Esophagus (tissue), 2 donors: Measurements from ENCODE around the gene PDE4D. TPM values are rescaled to one million over a fixed set of nuclear protein-coding genes. Genes with fewer than 3 reads are reported as not detected.
"Not testable (repeated sequence)": the region's sequence is repeated elsewhere in the genome, so short reads cannot be mapped to it uniquely, and the experiment has no call there.

Source experiments
- H3K27ac ChIP-seq, 2 donors: one replicate each; pipeline ENCODE4 v1.5.1; 2013; ENCODE audit warnings: low read depth in 2 of 2, mild to moderate bottlenecking in 2 of 2, inconsistent platforms in 1 of 2, low read length in 1 of 2, moderate library complexity in 1 of 2
- H3K27me3 ChIP-seq, 2 donors: one replicate each; pipeline ENCODE4 v1.6.1; 2013; ENCODE audit warnings: low read length in 2 of 2, control low read depth in 1 of 2, mild to moderate bottlenecking in 1 of 2; ENCODE audit not compliant: insufficient read depth in 2 of 2, control insufficient read depth in 1 of 2
- H3K36me3 ChIP-seq, 2 donors: one replicate each; pipeline ENCODE4 v1.6.1; 2013; ENCODE audit warnings: low read length in 1 of 2; ENCODE audit not compliant: control insufficient read depth in 2 of 2, insufficient read depth in 2 of 2
- H3K4me1 ChIP-seq, 2 donors: one replicate each; pipeline ENCODE4 v1.6.1; 2013; ENCODE audit warnings: low read length in 1 of 2; ENCODE audit not compliant: control insufficient read depth in 2 of 2, insufficient read depth in 2 of 2
- H3K4me3 ChIP-seq, 2 donors: one replicate each; pipeline ENCODE4 v1.5.1; 2013; ENCODE audit warnings: low read length in 2 of 2, mild to moderate bottlenecking in 2 of 2, low read depth in 1 of 2, moderate library complexity in 1 of 2
- H3K9me3 ChIP-seq, 2 donors: one replicate each; pipeline ENCODE4 v1.6.1; 2013; ENCODE audit warnings: mild to moderate bottlenecking in 2 of 2, low read depth in 1 of 2, low read length in 1 of 2, moderate library complexity in 1 of 2; ENCODE audit not compliant: control insufficient read depth in 2 of 2, insufficient read depth in 1 of 2
- WGBS, 2 donors: extraction: QIAGEN DNeasy Blood & Tissue Kit; methylation state at CpG; one replicate each; pipeline ENCODE4 v1.1.7; 2013; 5-methylcytosine and 5-hydroxymethylcytosine counted together
- polyA plus RNA-seq, 2 donors: library from polyadenylated mRNA; stranded (reverse); fragments of 200-250 nt; gene quantifications; one replicate each; pipeline ENCODE4 v1.2.3, GENCODE V29; 2013
- donor health status: healthy with polysubstance abuse.
- donor health status: Bipolar disorder and iron deficiency.

Gene PDE4D
- polyA plus RNA-seq, 2 donors, result 1.5 to 2.5 TPM

DNA sequence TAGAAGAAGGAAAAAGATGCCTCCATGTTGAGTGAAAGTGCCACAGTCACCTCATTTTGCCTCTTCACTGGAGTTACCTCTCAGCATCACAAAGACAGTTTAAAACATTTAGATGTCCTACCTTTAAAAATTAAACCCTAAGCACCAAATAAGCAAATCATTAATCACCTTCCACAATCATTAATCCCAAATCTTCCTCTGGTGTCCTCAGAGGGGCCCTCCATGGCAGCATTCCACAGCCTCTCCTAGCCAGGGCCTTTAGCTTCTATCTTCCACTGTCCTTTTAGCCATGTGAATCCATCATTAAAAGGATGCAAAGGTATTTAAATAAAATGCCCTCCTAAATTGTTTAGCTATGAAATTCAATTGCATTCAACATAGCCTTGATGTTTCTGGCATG, 310.8 kb downstream of the PDE4D start:
- Histone ChIP-seq H3K4me1 (no peaks in the 10 kb centered on the region), H3K27me3 (no peaks in the 10 kb centered on the region), H3K4me3 (no peak overlapping the region), H3K9me3 (no peaks in the 10 kb centered on the region), H3K27ac (no peak overlapping the region), H3K36me3 (no peaks in the 10 kb centered on the region)

DNA sequence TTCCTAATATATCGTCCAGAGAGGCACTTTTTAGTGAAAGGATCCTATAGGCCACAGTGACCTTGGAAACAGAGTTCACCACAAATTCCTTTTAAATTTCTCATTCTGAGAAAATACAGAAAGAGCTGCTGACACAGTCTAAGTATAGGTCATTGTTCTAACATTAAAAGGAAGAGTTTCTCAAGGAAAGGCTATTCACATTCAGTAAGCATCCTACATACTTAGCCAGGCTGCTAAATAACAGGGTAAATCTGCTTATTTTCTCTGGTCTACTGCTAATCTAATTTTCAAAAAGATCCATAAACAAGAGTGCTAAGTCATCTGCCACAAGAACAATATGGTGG, 313.7 kb downstream of the PDE4D start:
- Histone ChIP-seq H3K9me3 (no peaks in the 10 kb centered on the region), H3K27ac (no peak overlapping the region), H3K4me3 (no peak overlapping the region), H3K27me3 (no peaks in the 10 kb centered on the region), H3K36me3 (no peaks in the 10 kb centered on the region), H3K4me1 (no peaks in the 10 kb centered on the region)
- 93 to 96% methylated on average over 1 of the region's 1 CpG for WGBS, 2 donors

DNA sequence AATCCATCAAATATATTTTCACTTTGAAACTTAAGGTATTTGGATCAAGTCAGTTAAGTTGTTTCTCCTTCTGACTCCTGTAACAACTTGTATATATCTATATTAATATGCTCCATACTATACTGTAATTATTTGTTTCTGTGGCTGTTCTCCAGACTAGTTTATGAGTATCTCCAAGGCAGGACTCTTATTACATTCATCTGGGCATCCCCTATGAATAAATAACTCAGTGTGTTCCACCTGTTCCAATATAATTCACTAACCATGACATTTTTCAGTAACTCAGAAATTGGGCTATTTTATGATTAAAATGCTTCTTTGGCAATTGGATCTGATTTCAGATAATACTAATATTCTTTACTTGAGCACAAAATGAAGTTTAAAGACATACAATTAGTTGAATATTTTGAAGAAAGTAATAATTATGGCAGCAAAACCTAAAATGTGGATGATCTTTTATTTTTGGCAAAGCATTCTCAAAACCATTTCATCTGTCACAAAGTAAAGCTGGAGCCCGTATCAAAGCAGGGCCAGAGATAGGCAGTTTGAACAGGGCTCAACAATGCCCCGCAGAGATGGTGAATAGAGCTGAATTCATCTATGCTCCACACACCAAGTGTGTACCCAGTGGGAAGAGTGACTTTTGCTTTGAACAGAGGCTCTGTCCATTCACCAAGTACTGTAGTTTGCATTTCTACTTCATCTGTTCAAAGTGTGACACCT, 314.3 kb downstream of the PDE4D start:
- Histone ChIP-seq H3K9me3 (no peaks in the 10 kb centered on the region), H3K27ac (no peak overlapping the region), H3K36me3 (no peaks in the 10 kb centered on the region), H3K4me1 (no peaks in the 10 kb centered on the region), H3K4me3 (no peak overlapping the region), H3K27me3 (no peaks in the 10 kb centered on the region)
- WGBS, 2 donors, result 90 to 93% methylated on average over 2 of the region's 2 CpGs

DNA sequence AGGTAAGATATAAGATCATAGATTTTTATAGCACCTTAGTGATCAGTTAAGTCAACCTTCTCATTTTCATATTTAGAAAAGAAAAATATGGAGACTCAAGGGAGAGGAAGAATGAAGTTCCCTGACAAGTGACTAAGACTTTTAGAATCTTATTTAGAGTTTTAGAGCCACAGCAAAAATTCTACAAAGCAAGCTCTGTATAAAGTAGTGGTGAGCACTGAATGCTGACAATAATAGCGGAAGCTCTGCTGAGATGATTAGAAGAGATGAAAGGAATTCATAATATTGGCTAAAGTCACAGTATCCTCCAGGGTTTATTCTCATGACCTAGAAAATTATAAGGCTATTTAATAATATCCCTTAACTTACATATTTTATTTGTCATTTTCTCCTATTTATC, 316.0 kb downstream of the PDE4D start:
- WGBS, 2 donors, result 79 to 84% methylated on average over 1 of the region's 1 CpG
- H3K27ac ChIP-seq, result no peak overlapping the region

DNA sequence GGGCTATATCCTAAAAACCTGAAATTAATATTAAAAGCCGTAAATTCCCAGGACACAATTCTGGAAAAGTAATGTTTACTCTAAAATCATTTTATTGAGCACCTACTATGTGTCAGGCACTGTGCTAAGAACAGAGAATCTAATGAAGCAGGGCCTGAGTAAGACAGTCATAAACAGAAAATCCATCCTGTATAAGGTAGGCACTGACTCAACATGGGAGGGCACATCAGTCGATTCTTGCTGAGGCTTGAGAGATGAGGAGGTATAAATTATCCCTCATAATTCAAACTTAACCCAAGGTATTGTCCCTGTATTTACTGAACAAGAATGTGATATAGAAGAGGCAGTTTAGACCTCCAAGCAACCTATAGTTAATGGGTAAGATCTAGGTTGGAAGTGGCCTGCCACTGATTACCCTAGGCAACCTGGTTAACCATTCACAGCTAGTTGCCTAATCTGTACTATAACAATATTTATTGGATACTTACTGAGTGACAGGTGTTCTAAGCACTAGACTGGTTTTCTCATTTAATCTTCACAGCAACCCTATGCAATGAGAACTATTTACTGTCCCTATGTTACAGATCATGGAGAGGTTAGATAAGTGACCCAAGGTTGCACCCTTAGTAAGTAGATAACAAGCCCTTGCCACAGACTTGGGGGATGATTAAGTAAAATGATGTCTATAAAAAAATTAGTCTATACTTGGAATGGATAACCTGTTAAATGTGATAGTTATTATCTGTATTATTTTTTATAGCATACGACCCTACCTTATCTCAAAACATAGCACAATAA, 317.7 kb downstream of the PDE4D start:
- Histone ChIP-seq H3K9me3 (no peaks in the 10 kb centered on the region), H3K4me1 (no peaks in the 10 kb centered on the region), H3K36me3 (no peaks in the 10 kb centered on the region), H3K27ac (no peak overlapping the region), H3K4me3 (no peak overlapping the region), H3K27me3 (no peaks in the 10 kb centered on the region)
- 87 to 90% methylated on average over 3 of the region's 3 CpGs for whole genome bisulfite sequencing, 2 donors

More for the DNA sequence above, 316.0 kb downstream of the PDE4D start:
- no peak overlapping the region for H3K4me3 ChIP-seq
- H3K9me3 ChIP-seq, result no peaks in the 10 kb centered on the region
- no peaks in the 10 kb centered on the region for H3K36me3 ChIP-seq
- H3K4me1 ChIP-seq, result no peaks in the 10 kb centered on the region
- no peaks in the 10 kb centered on the region for H3K27me3 ChIP-seq

DNA sequence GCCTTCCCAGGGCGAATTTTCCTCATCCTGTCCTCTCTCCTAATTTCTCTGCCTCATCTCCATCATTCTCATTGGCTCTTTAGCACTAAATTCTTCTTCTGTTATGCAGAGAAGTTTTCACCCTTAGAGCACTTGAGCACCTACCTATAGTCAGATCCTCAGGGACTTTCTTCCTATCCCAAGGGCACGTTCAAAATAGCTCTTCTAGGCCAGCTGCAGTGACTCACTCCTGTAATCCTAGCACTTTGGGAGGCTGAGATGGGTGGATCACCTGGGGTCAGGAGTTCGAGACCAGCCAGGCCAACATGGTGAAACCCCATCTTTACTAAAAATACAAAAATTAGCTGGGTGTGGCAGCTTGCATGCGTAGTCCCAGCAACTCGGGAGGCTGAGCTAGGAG, 320.0 kb downstream of the PDE4D start:
- H3K27ac ChIP-seq, H3K36me3 ChIP-seq, H3K27me3 ChIP-seq, H3K4me3 ChIP-seq, H3K4me1 ChIP-seq, H3K9me3 ChIP-seq: not testable (repeated sequence)
- WGBS, 2 donors, result 85 to 89% methylated on average over 5 of the region's 5 CpGs

DNA sequence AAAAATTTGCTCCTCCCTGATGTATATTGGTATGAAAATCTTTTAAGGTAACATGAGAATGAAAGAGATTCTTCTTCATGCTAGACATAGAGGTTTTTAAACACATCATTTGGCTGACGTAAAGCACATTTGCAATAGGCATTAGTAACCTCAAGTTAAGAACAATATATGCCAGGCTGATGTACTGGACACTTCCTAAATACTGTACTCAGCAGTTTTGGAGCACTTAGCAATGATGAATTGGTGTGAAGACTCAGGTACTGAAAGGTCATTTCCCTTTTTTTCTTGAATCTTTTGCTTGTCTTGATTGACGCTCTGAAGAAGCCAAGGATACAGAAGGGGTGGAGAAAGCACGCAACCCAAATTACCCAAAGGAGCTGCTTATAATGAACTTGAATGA, 322.5 kb downstream of the PDE4D start:
- Histone ChIP-seq H3K9me3 (no peaks in the 10 kb centered on the region), H3K4me3 (no peak overlapping the region), H3K27ac (no peak overlapping the region), H3K36me3 (no peaks in the 10 kb centered on the region), H3K4me1 (no peaks in the 10 kb centered on the region), H3K27me3 (no peaks in the 10 kb centered on the region)
- 91 to 92% methylated on average over 3 of the region's 3 CpGs for WGBS, 2 donors

- H3K27ac ChIP-seq, result no peak overlapping the region
- H3K4me1 ChIP-seq, result no peaks in the 10 kb centered on the region
- H3K36me3 ChIP-seq, result no peaks in the 10 kb centered on the region
- H3K4me3 ChIP-seq, result no peak overlapping the region
- H3K9me3 ChIP-seq, result no peaks in the 10 kb centered on the region
- WGBS, 2 donors, result 56% methylated on average over 3 of the region's 3 CpGs
- no peaks in the 10 kb centered on the region for H3K27me3 ChIP-seq
These were observed 323.8 kb downstream of the PDE4D start for GRCh38 chr5:59569608-59570334.

GRCh38 chr5:59569158-59569557, 324.4 kb downstream of the PDE4D start:
- no peaks in the 10 kb centered on the region for H3K36me3 ChIP-seq
- H3K4me3 ChIP-seq, result no peak overlapping the region
- no peak overlapping the region for H3K27ac ChIP-seq
- 80 to 86% methylated on average over 4 of the region's 4 CpGs for WGBS, 2 donors
- H3K9me3 ChIP-seq, result no peaks in the 10 kb centered on the region
- H3K4me1 ChIP-seq, result no peaks in the 10 kb centered on the region
- no peaks in the 10 kb centered on the region for H3K27me3 ChIP-seq
